Endothelial cell of umbilical vein (primary cell): ENCODE data around the gene ABCG5. TPM values are rescaled to one million over a fixed set of nuclear protein-coding genes. Genes with fewer than 3 reads are reported as not detected.

Source experiments
- BruUV-seq: library from RNA; stranded (reverse); fragments of 400-500 nt; replicated peaks from 2 replicates; lab custom pipeline; 2021; lab: Mats Ljungman, UMichigan
- CTCF ChIA-PET: fragments of 300-600, 350-600 bp; sonication (Branson Sonifier 250); formaldehyde crosslinking; loops from one replicate; lab custom pipeline; 2021; ENCODE audit warnings: antibody characterized with exemption, inconsistent platforms; lab: Charles Lee
- POLR2A ChIA-PET: fragments of 300-600, 350-600 bp; sonication (Branson Sonifier 250); formaldehyde crosslinking; loops from one replicate; lab custom pipeline; 2021; ENCODE audit warnings: antibody characterized with exemption, inconsistent platforms; lab: Charles Lee
- DNase-seq: peaks from one replicate; pipeline ENCODE4 v3.0.0-alpha.2; 2011; ENCODE audit warnings: low read depth, low spot score
- FAIRE-seq: peaks from 2 replicates; lab custom pipeline; 2011; peaks lifted over from hg19 to GRCh38; lab: Jason Lieb, UNC
- H2AFZ ChIP-seq: 2 replicates; pipeline ENCODE4 v1.6.0; 2012; ENCODE audit warnings: low read depth, low read length, control low read depth, inconsistent platforms
- H3K27ac ChIP-seq: 2 replicates; pipeline ENCODE4 v1.5.1; 2011; ENCODE audit warnings: low read depth, mild to moderate bottlenecking, control low read depth, low read length, moderate library complexity; ENCODE audit not compliant: insufficient read depth
- H3K27me3 ChIP-seq, 2 experiments: 2 replicates each; pipeline versions ENCODE4 v1.6.0 to v1.6.1; 2011; ENCODE audit warnings: low read length in 2 of 2, mixed read lengths in 1 of 2; ENCODE audit not compliant: control insufficient read depth in 2 of 2, insufficient read depth in 2 of 2
- H3K36me3 ChIP-seq, 2 experiments: 2 replicates in 1 of 2; 3 replicates in 1 of 2; pipeline ENCODE4 v1.5.1; 2011; ENCODE audit warnings: low read length in 2 of 2, mild to moderate bottlenecking in 1 of 2, moderate library complexity in 1 of 2; ENCODE audit not compliant: control insufficient read depth in 2 of 2, insufficient read depth in 2 of 2; ENCODE audit errors: extremely low read depth in 1 of 2
- H3K4me1 ChIP-seq: 3 replicates; pipeline ENCODE4 v1.5.1; 2011; ENCODE audit warnings: mild to moderate bottlenecking, low read length; ENCODE audit not compliant: control insufficient read depth, insufficient read depth; ENCODE audit errors: extremely low read depth
- H3K4me2 ChIP-seq: 2 replicates; pipeline ENCODE4 v1.6.1; 2011; ENCODE audit warnings: low read length, control low read depth, mixed read lengths; ENCODE audit not compliant: insufficient read depth
- H3K4me3 ChIP-seq, 3 experiments: fragments of 200-600 bp in 1 of 3; sonication (generic), shearing (Covaris generic) in 1 of 3; replicated peaks in 1 of 3; 2 replicates each; pipeline ENCODE4 v1.5.1; 2011 to 2016; ENCODE audit warnings: control low read depth in 3 of 3, low read length in 3 of 3, mild to moderate bottlenecking in 2 of 3, inconsistent platforms in 1 of 3, low read depth in 1 of 3, moderate library complexity in 1 of 3; ENCODE audit not compliant: insufficient read depth in 1 of 3
- H3K79me2 ChIP-seq: 2 replicates; pipeline ENCODE4 v1.6.0; 2012; ENCODE audit warnings: low read length, inconsistent platforms; ENCODE audit not compliant: control insufficient read depth, insufficient read depth
- H3K9ac ChIP-seq: replicated peaks from 2 replicates; pipeline ENCODE3; 2011; ENCODE audit warnings: low read length, control low read depth; ENCODE audit not compliant: insufficient read depth; ENCODE audit errors: extremely low read depth
- H3K9me1 ChIP-seq: replicated peaks from 3 replicates; pipeline ENCODE4 v1.6.0; 2011; ENCODE audit warnings: mild to moderate bottlenecking, low read length; ENCODE audit not compliant: control insufficient read depth, insufficient read depth; ENCODE audit errors: extremely low read depth
- H3K9me3 ChIP-seq: replicated peaks from 2 replicates; pipeline ENCODE4 v1.5.1; 2012; ENCODE audit warnings: low read length, inconsistent platforms; ENCODE audit not compliant: control insufficient read depth, insufficient read depth
- H4K20me1 ChIP-seq: replicated peaks from 2 replicates; pipeline ENCODE3; 2011; ENCODE audit warnings: mild to moderate bottlenecking, low read length; ENCODE audit not compliant: control insufficient read depth, insufficient read depth; ENCODE audit errors: extremely low read depth
- CTCF ChIP-seq, 2 donors: IDR thresholded peaks; 1 replicate in 1 of 2; 2 replicates in 1 of 2; pipeline ENCODE4 v1.5.1; 2011; ENCODE audit warnings: low read length in 2 of 2, mild to moderate bottlenecking in 2 of 2, moderate library complexity in 2 of 2, control low read depth in 1 of 2, inconsistent platforms in 1 of 2, low read depth in 1 of 2; ENCODE audit not compliant: insufficient read depth in 1 of 2; ENCODE audit errors: extremely low read depth in 1 of 2
- EZH2 ChIP-seq: IDR thresholded peaks from 2 replicates; pipeline ENCODE4 v1.6.1; 2012; ENCODE audit warnings: borderline replicate concordance, low read depth, mild to moderate bottlenecking, moderate library complexity, low read length, inconsistent platforms; ENCODE audit not compliant: severe bottlenecking
- GATA2 ChIP-seq: IDR thresholded peaks from 2 replicates; pipeline ENCODE4 v1.7.0; 2011; ENCODE audit warnings: low read depth, mild to moderate bottlenecking, moderate library complexity, mixed read lengths, low read length; ENCODE audit not compliant: insufficient read length, insufficient read depth
- JUN ChIP-seq: IDR thresholded peaks from 2 replicates; pipeline ENCODE4 v1.6.1; 2011; ENCODE audit warnings: borderline replicate concordance, low read depth; ENCODE audit not compliant: insufficient read length, insufficient read depth
- MAX ChIP-seq: IDR thresholded peaks from 2 replicates; pipeline ENCODE4 v1.6.1; 2011; ENCODE audit not compliant: insufficient read depth, insufficient read length
- MYC ChIP-seq: IDR thresholded peaks from one replicate; pipeline ENCODE4 v1.6.1; 2011; ENCODE audit warnings: mild to moderate bottlenecking, low read depth, low read length
- POLR2AphosphoS5 ChIP-seq: IDR thresholded peaks from 2 replicates; pipeline ENCODE4 v1.6.1; 2012; ENCODE audit warnings: low read depth, mild to moderate bottlenecking, control low read depth, low read length, moderate library complexity; ENCODE audit not compliant: insufficient read depth
- dilution Hi-C: fragments of 300-500 bp; cut with MboI; formaldehyde crosslinking; loops from one replicate; pipeline ENCODE4 v1.15.0; 2019; ENCODE audit warnings: low sequenced_read_pairs; ENCODE audit not compliant: extremely low pct_ligation_motif_present
- intact Hi-C: fragments of 100-400 bp; cut with micrococcal nuclease; formaldehyde crosslinking; loops from one replicate; pipeline ENCODE4 v1.10.0; 2022
- polyA plus RNA-seq, 4 experiments: library from polyadenylated mRNA; depleted of rRNA in 3 of 4; stranded (reverse) in 3 of 4; unstranded in 1 of 4; fragments of >200 nt; gene quantifications; 2 replicates each; pipeline versions ENCODE4 v1.2.1 to v1.2.3, GENCODE V29; 2011 to 2012; ENCODE audit warnings: missing spikeins in 1 of 4
- total RNA-seq: library from RNA; stranded (reverse); gene quantifications from 2 replicates; pipeline ENCODE4 v1.2.3, GENCODE V29; 2021

Gene ABCG5
- total and polyA plus RNA-seq, 2 donors (not counting 3 experiments of a cell fraction or from before 2014, with no cell fraction given) = not detected

DNA sequence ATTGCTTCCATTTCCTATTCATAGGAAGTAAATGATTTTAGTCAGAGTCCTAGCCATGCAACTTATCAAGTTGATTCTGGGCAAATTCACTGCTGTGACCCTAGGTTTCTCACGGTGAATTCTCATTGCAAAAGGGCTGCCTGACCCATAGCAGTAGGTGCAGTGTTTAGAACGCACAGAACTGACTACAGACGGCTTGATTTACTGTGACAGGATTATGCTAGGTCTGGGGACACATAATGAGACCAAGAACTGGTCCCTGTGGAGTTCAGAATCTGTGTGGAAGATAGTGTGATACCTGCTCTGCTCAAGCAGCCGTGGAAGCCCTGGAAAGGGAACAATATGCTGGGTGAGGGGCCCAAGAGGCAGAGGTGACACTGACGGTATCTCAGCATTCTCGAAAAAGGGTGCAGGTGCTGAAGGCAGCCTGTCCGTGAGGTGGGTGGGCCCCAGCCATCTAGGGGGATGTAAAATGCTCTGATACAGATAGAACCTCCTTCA lies 46.5 kb upstream of the ABCG5 start:
- ChIA-PET CTCF (no interaction called here), POLR2A (no interaction called here)
- TF ChIP-seq JUN (no peak), EZH2 (no peak), CTCF (IDR thresholded peaks at IDR 0.05; ENCODE audit: extremely low read depth in 1 of 2, insufficient read depth in 1 of 2, low read depth in 1 of 2, low read length in 2 of 2) (no peak), MYC (no peak), MAX (no peak), POLR2AphosphoS5 (no peak), GATA2 (no peak)
- H3K9me1 ChIP-seq = no peaks in the 10 kb centered on the region
- no peaks in the 10 kb centered on the region for H4K20me1 ChIP-seq
- no peaks in the 10 kb centered on the region for H3K79me2 ChIP-seq
- no peak overlapping the region for H3K4me2 ChIP-seq
- no TSS peak for BruUV-seq
- intact Hi-C loops = no loop called here
- no peak overlapping the region for H3K27ac ChIP-seq
- H3K4me3 ChIP-seq = no peak overlapping the region
- H3K36me3 ChIP-seq = peaks cover 7 to 16% of the 10 kb centered on the region in 2 experiments
- H3K4me1 ChIP-seq = no peaks in the 10 kb centered on the region
- dilution Hi-C loops = no loop called here
- no peak overlapping the region for H2AFZ ChIP-seq
- H3K9me3 ChIP-seq = no peaks in the 10 kb centered on the region
- FAIRE-seq = no peak
- H3K9ac ChIP-seq = no peak overlapping the region
- H3K27me3 ChIP-seq = no peaks in the 10 kb centered on the region
- no peak for DNase-seq
